HepG2 (cell line): Measurements from ENCODE around the gene QDPR. TPM values are rescaled to one million over a fixed set of nuclear protein-coding genes. Genes with fewer than 3 reads are reported as not detected.

ENCODE experiments used
- KLF15 ChIP-seq: sonication (generic); formaldehyde crosslinking; IDR thresholded peaks from 2 replicates; pipeline ENCODE4 v1.8.1; 2023; ENCODE audit warnings: borderline replicate concordance, mild to moderate bottlenecking, inconsistent platforms, missing genetic modification reagents, mixed read lengths
- PPARG ChIP-seq: conservative IDR thresholded peaks from 2 replicates; pipeline ENCODE4 v1.6.1; 2016; ENCODE audit warnings: missing biosample characterization, missing genetic modification reagents
- RCOR2 ChIP-seq: IDR thresholded peaks from 2 replicates; pipeline ENCODE4 v1.6.1; 2016; ENCODE audit warnings: missing biosample characterization, missing genetic modification reagents
- ZFP90 ChIP-seq: sonication (generic); formaldehyde crosslinking; IDR thresholded peaks from 2 replicates; pipeline ENCODE4 v1.8.0; 2022; ENCODE audit warnings: missing genetic modification reagents, mild to moderate bottlenecking, inconsistent platforms, borderline replicate concordance
- ZNF382 ChIP-seq: sonication (generic); formaldehyde crosslinking; IDR thresholded peaks from 2 replicates; pipeline ENCODE4 v1.5.0; 2020; ENCODE audit warnings: missing genetic modification reagents, mild to moderate bottlenecking, borderline replicate concordance
- ZNF430 ChIP-seq: sonication (generic); formaldehyde crosslinking; IDR thresholded peaks from 2 replicates; pipeline ENCODE4 v1.9.0; 2021; ENCODE audit warnings: mild to moderate bottlenecking, missing genetic modification reagents
- ZNF652 ChIP-seq: IDR thresholded peaks from 2 replicates; pipeline ENCODE4 v1.6.1; 2016; ENCODE audit warnings: low read depth, borderline replicate concordance
- ZNF678 ChIP-seq: sonication (generic); formaldehyde crosslinking; IDR thresholded peaks from 2 replicates; pipeline ENCODE4 v1.4.0; 2020; ENCODE audit warnings: mild to moderate bottlenecking, missing genetic modification reagents
- polyA plus RNA-seq, 8 experiments: library from polyadenylated mRNA; depleted of rRNA in 3 of 8; stranded (reverse) in 7 of 8; unstranded in 1 of 8; fragments of >200 nt; fragmentation: Illumina TruSeq in 4 of 8; extraction: Trizol in 4 of 8; gene quantifications; 2 replicates each; pipeline versions ENCODE4 v1.2.1 to v1.2.3, GENCODE V29; 2011 to 2016; ENCODE audit warnings: low read depth in 4 of 8, missing spikeins in 1 of 8, mixed read lengths in 1 of 8; ENCODE audit not compliant: insufficient read depth in 1 of 8
- total RNA-seq, 5 experiments: library from RNA; depleted of rRNA; stranded (reverse); fragments of >200 nt; fragmentation: Illumina TruSeq; extraction: Trizol; gene quantifications; 2 replicates each; pipeline ENCODE4 v1.2.3, GENCODE V29; 2016; ENCODE audit warnings: low read depth in 1 of 5
- TF ChIP-seq, protein P1 (sequence below): IDR thresholded peaks from 2 replicates; pipeline ENCODE4 v1.6.1; 2016; ENCODE audit warnings: mild to moderate bottlenecking, missing biosample characterization, missing genetic modification reagents
- TF ChIP-seq, protein P2 (sequence below): sonication (generic); formaldehyde crosslinking; IDR thresholded peaks from 2 replicates; pipeline ENCODE4 v1.4.0; 2020; ENCODE audit warnings: missing genetic modification reagents, borderline replicate concordance
- TF ChIP-seq, protein P3 (sequence below): sonication (generic); formaldehyde crosslinking; IDR thresholded peaks from 2 replicates; pipeline ENCODE4 v1.5.0; 2020; ENCODE audit warnings: missing genetic modification reagents, mild to moderate bottlenecking, borderline replicate concordance
- TF ChIP-seq, protein P4 (sequence below): sonication (generic); formaldehyde crosslinking; IDR thresholded peaks from 2 replicates; pipeline ENCODE4 v1.8.0; 2022; ENCODE audit warnings: mild to moderate bottlenecking, missing genetic modification reagents, moderate library complexity
- TF ChIP-seq, protein P5 (sequence below): IDR thresholded peaks from 2 replicates; pipeline ENCODE4 v1.6.1; 2016; ENCODE audit warnings: missing compliant biosample characterization, missing genetic modification reagents, borderline replicate concordance
- TF ChIP-seq, protein P6 (sequence below): sonication (generic); formaldehyde crosslinking; conservative IDR thresholded peaks from 2 replicates; pipeline ENCODE4 v1.4.0; 2020; ENCODE audit warnings: mild to moderate bottlenecking, missing genetic modification reagents, moderate library complexity

Gene QDPR
- total and polyA plus RNA-seq, 2 of the 13 experiments (the other 11 are each of a cell fraction or from before 2014, with no cell fraction given) = 9.9 to 95.5 TPM

DNA sequence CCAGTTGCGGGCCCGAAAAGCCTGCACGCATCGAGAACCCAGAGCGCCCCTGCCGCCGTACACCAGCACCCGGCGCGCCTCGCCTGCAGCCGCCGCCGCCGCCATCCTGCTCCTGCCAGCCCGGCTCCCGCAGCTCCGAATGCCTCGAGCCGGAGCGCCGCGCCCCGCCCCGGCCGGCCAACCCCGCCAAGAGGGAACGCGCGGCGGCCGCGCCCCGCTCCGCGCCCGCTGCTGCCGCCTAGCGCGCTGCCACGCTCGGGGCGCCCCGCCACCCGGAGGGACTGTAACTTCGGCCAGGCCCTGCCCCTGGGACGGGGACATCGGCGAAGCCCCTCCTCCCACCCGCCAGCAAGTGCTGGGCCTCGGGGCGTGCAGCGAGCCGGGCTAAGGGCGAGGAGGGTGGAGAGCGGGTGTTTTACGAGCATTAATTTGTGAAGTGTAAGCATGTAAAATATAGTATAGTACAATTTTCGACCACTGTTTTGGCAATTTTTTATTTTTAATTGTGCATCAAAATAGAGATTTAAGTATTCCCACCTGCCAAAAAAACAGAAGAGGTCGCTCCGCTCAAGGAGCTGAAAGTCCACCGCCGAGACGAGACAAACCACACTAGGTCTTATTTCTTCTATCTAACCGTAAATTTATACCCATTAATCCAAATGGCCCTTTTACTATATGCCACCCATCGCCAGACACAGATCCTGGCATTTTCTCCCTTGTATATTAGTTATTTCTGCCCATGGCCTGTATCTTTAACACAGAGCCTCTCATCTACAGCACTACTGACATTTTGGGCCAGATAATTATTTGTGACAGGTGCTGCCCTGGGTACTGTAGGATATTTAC, at the start of gene QDPR (continued):
- TF ChIP-seq, protein P1, sequence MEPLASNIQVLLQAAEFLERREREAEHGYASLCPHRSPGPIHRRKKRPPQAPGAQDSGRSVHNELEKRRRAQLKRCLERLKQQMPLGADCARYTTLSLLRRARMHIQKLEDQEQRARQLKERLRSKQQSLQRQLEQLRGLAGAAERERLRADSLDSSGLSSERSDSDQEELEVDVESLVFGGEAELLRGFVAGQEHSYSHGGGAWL (CRISPR knock-in tag) = no peak
- TF ChIP-seq, protein P2, sequence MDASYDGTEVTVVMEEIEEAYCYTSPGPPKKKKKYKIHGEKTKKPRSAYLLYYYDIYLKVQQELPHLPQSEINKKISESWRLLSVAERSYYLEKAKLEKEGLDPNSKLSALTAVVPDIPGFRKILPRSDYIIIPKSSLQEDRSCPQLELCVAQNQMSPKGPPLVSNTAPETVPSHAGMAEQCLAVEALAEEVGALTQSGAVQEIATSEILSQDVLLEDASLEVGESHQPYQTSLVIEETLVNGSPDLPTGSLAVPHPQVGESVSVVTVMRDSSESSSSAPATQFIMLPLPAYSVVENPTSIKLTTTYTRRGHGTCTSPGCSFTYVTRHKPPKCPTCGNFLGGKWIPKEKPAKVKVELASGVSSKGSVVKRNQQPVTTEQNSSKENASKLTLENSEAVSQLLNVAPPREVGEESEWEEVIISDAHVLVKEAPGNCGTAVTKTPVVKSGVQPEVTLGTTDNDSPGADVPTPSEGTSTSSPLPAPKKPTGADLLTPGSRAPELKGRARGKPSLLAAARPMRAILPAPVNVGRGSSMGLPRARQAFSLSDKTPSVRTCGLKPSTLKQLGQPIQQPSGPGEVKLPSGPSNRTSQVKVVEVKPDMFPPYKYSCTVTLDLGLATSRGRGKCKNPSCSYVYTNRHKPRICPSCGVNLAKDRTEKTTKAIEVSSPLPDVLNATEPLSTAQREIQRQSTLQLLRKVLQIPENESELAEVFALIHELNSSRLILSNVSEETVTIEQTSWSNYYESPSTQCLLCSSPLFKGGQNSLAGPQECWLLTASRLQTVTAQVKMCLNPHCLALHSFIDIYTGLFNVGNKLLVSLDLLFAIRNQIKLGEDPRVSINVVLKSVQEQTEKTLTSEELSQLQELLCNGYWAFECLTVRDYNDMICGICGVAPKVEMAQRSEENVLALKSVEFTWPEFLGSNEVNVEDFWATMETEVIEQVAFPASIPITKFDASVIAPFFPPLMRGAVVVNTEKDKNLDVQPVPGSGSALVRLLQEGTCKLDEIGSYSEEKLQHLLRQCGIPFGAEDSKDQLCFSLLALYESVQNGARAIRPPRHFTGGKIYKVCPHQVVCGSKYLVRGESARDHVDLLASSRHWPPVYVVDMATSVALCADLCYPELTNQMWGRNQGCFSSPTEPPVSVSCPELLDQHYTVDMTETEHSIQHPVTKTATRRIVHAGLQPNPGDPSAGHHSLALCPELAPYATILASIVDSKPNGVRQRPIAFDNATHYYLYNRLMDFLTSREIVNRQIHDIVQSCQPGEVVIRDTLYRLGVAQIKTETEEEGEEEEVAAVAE = no peak
- TF ChIP-seq, protein P3, sequence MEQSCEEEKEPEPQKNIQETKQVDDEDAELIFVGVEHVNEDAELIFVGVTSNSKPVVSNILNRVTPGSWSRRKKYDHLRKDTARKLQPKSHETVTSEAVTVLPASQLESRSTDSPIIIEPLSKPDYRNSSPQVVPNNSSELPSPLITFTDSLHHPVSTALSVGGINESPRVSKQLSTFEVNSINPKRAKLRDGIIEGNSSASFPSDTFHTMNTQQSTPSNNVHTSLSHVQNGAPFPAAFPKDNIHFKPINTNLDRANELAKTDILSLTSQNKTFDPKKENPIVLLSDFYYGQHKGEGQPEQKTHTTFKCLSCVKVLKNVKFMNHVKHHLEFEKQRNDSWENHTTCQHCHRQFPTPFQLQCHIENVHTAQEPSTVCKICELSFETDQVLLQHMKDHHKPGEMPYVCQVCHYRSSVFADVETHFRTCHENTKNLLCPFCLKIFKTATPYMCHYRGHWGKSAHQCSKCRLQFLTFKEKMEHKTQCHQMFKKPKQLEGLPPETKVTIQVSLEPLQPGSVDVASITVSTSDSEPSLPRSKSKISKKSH (CRISPR knock-in tag) = no peak
- no peak for TF ChIP-seq ZFP90
- TF ChIP-seq RCOR2 (CRISPR knock-in tag) = no peak
- TF ChIP-seq, protein P4, sequence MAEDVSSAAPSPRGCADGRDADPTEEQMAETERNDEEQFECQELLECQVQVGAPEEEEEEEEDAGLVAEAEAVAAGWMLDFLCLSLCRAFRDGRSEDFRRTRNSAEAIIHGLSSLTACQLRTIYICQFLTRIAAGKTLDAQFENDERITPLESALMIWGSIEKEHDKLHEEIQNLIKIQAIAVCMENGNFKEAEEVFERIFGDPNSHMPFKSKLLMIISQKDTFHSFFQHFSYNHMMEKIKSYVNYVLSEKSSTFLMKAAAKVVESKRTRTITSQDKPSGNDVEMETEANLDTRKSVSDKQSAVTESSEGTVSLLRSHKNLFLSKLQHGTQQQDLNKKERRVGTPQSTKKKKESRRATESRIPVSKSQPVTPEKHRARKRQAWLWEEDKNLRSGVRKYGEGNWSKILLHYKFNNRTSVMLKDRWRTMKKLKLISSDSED = no peak
- no peak for TF ChIP-seq PPARG (CRISPR knock-in tag)
- no peak for TF ChIP-seq KLF15 (CRISPR knock-in tag)
- no peak for TF ChIP-seq ZNF430 (CRISPR knock-in tag)
- TF ChIP-seq, protein P5, sequence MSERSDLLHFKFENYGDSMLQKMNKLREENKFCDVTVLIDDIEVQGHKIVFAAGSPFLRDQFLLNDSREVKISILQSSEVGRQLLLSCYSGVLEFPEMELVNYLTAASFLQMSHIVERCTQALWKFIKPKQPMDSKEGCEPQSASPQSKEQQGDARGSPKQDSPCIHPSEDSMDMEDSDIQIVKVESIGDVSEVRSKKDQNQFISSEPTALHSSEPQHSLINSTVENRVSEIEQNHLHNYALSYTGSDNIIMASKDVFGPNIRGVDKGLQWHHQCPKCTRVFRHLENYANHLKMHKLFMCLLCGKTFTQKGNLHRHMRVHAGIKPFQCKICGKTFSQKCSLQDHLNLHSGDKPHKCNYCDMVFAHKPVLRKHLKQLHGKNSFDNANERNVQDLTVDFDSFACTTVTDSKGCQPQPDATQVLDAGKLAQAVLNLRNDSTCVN (CRISPR knock-in tag) = no peak
- no peak for TF ChIP-seq ZNF678 (CRISPR knock-in tag)
- TF ChIP-seq ZNF382 (CRISPR knock-in tag) = no peak
- TF ChIP-seq, protein P6, sequence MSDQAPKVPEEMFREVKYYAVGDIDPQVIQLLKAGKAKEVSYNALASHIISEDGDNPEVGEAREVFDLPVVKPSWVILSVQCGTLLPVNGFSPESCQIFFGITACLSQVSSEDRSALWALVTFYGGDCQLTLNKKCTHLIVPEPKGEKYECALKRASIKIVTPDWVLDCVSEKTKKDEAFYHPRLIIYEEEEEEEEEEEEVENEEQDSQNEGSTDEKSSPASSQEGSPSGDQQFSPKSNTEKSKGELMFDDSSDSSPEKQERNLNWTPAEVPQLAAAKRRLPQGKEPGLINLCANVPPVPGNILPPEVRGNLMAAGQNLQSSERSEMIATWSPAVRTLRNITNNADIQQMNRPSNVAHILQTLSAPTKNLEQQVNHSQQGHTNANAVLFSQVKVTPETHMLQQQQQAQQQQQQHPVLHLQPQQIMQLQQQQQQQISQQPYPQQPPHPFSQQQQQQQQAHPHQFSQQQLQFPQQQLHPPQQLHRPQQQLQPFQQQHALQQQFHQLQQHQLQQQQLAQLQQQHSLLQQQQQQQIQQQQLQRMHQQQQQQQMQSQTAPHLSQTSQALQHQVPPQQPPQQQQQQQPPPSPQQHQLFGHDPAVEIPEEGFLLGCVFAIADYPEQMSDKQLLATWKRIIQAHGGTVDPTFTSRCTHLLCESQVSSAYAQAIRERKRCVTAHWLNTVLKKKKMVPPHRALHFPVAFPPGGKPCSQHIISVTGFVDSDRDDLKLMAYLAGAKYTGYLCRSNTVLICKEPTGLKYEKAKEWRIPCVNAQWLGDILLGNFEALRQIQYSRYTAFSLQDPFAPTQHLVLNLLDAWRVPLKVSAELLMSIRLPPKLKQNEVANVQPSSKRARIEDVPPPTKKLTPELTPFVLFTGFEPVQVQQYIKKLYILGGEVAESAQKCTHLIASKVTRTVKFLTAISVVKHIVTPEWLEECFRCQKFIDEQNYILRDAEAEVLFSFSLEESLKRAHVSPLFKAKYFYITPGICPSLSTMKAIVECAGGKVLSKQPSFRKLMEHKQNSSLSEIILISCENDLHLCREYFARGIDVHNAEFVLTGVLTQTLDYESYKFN (CRISPR knock-in tag) = peak; percentile 28; the same call in 1 of the 2 replicates
- TF ChIP-seq ZNF652 = no peak
